HFF-Myc (cell line): ENCODE results near the gene ELMO1.

Experiments used
- DNase-seq: peaks from one replicate; pipeline ENCODE4 v3.0.0-alpha.2; 2011; ENCODE audit warnings: low read depth; ENCODE audit errors: extremely low read depth
- H3K4me3 ChIP-seq: replicated peaks from 2 replicates; pipeline ENCODE4 v1.5.1; 2011; ENCODE audit warnings: low read depth, mild to moderate bottlenecking, control low read depth, low read length
- CTCF ChIP-seq: IDR thresholded peaks from 2 replicates; pipeline ENCODE4 v1.5.1; 2012; ENCODE audit warnings: mild to moderate bottlenecking, low read depth, low read length, control low read depth; ENCODE audit errors: missing control alignments

ELMO1 gene

DNA sequence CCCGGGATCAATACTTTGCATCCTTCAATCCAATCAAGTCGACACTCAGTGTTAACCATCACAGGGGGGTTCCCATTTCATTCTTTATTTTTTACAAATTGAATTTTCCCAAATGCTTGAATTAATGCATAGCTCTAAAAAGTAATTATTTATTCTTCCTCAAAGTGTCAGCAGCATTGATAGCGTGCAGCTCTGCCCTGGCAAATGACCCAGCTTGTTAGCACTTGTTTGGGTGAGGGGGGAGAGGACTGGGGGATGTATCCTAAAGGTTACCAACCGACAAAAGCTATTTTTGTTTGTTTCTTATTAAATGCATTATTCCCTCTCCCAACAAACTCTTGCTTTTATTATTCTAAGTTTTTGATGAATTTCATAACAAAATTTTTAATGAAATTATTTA, 27.0 kb upstream of the ELMO1 start:
- no peak for DNase-seq
- no peak for TF ChIP-seq CTCF

GRCh38 chr7:37471619-37472018, 23.0 kb upstream of the ELMO1 start:
- no peak for TF ChIP-seq CTCF
- no peak overlapping the region for H3K4me3 ChIP-seq
- no peak for DNase-seq

More for the DNA sequence above, 27.0 kb upstream of the ELMO1 start:
- H3K4me3 ChIP-seq = no peak overlapping the region

GRCh38 chr7:37467002-37467401, 18.3 kb upstream of the ELMO1 start:
- no peak for TF ChIP-seq CTCF
- DNase-seq = no peak
- no peak overlapping the region for H3K4me3 ChIP-seq

DNA sequence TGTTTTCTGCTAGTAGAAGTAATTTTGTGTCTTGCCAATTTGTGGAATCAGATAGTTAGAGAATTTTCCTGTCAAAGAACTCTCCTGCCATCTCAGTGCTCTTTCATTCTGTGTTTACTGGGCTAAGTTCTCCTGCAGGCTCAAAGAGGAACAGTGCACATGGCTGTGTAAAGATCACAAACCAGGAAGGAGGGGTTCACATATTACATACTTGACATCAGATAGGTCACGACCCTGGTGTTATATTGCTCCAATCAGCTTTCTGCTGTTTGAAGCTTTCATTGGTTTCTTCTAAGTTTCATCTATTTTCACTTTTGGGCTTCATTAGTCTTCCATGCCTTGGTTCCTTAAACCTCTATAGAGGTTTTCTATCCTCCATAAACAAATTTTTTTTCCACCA, 13.5 kb upstream of the ELMO1 start:
- TF ChIP-seq CTCF = no peak
- no peak for DNase-seq
- H3K4me3 ChIP-seq = no peak overlapping the region

- DNase-seq = no peak
- H3K4me3 ChIP-seq = no peak overlapping the region
- no peak for TF ChIP-seq CTCF
Measured at GRCh38 chr7:37455081-37455480, 6.4 kb upstream of the ELMO1 start.

GRCh38 chr7:37452346-37452745, 3.7 kb upstream of the ELMO1 start:
- H3K4me3 ChIP-seq = no peak overlapping the region
- DNase-seq = no peak
- TF ChIP-seq CTCF = no peak

DNA sequence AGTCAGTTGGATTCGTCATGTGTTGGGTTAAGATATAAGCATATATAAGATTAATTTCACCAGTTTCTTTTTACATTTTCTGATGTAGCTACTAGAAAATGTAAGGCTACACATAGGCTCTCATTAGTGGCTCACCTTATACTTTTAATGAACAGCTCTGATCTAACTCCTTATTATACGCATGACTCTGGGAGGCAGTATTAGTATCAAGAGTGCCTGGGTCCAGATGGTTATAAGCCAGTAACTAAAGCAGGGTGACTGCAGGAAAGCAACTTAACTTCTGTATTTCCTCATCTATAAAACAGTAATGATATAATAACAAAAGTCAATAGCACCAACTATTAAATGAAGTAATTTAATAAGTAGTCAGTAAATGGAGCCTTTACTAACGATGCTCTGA, 1.4 kb upstream of the ELMO1 start:
- DNase-seq = no peak
- no peak overlapping the region for H3K4me3 ChIP-seq
- TF ChIP-seq CTCF = no peak
